Ovary (tissue), 9 donors: ENCODE results near the gene TTC7B. TPM values are rescaled to one million over a fixed set of nuclear protein-coding genes. Genes with fewer than 3 reads are reported as not detected.

Experiments
- DNase-seq, 5 donors: peaks; one replicate each; pipeline ENCODE4 v3.0.0-alpha.2; 2019 to 2020
- H3K27ac ChIP-seq, 2 donors: fragments of 200-600 bp; one replicate each; pipeline versions ENCODE4 v1.5.1 to v1.8.0; 2019 to 2022
- H3K27me3 ChIP-seq: fragments of 200-600 bp; one replicate; pipeline ENCODE4 v1.8.0; 2022
- H3K36me3 ChIP-seq: fragments of 200-600 bp; sonication (generic); one replicate; pipeline ENCODE4 v1.5.1; 2019
- H3K4me1 ChIP-seq: one replicate; pipeline ENCODE4 v1.8.1; 2013; ENCODE audit warnings: mild to moderate bottlenecking, moderate library complexity; ENCODE audit not compliant: insufficient read depth
- H3K4me3 ChIP-seq: fragments of 200-600 bp; sonication (generic); one replicate; pipeline ENCODE4 v1.5.1; 2017
- H3K9me3 ChIP-seq, 2 donors: fragments of 200-600 bp in 1 of 2; sonication (generic) in 1 of 2; one replicate each; pipeline versions ENCODE4 v1.5.1 to v1.8.1; 2013 to 2019; ENCODE audit warnings: mild to moderate bottlenecking in 1 of 2, moderate library complexity in 1 of 2
- EP300 ChIP-seq: sonication (generic); formaldehyde crosslinking; IDR thresholded peaks from one replicate; pipeline ENCODE4 v1.6.1; 2017; ENCODE audit warnings: antibody characterized with exemption
- POLR2A ChIP-seq: fragments of 450-650 bp; IDR thresholded peaks from one replicate; pipeline ENCODE4 v1.6.1; 2017; ENCODE audit warnings: antibody characterized with exemption, mild to moderate bottlenecking, moderate library complexity
- WGBS, 3 donors: extraction: QIAGEN DNeasy Blood & Tissue Kit in 1 of 3; methylation state at CpG; one replicate each; pipeline versions ENCODE4 v1.1.5 to v1.1.7; 2013 to 2017; 5-methylcytosine and 5-hydroxymethylcytosine counted together
- intact Hi-C, 4 donors: fragments of 100-400 bp; cut with DNase I; formaldehyde crosslinking; loops; one replicate each; pipeline versions ENCODE4 v1.11.0 to v1.15.1; 2022 to 2023
- polyA plus RNA-seq, 2 donors: library from polyadenylated mRNA; stranded (reverse); fragments of 200-250 nt in 1 of 2; fragments of 350-450 nt in 1 of 2; fragmentation: Illumina TruSeq in 1 of 2; extraction: RNeasy Lipid Tissue Mini Kit (QIAGEN cat#74804) in 1 of 2; gene quantifications; one replicate each; pipeline ENCODE4 v1.2.3, GENCODE V29; 2013 to 2014
- total RNA-seq, 7 donors: library from RNA; depleted of rRNA in 2 of 7; stranded (reverse); fragments of >200 nt in 2 of 7; fragmentation: NEBNext Ultra II Directional in 3 of 7; extraction: Animal tissue kit (Norgen Biotek cat#: 25700) in 3 of 7; gene quantifications; one replicate each; pipeline versions ENCODE4 v1.1.0 to v1.2.4, GENCODE V29; 2016 to 2023
- TF ChIP-seq, protein P1 (sequence below), 3 donors: fragments of 450-650 bp in 2 of 3; fragments of 200-600 bp in 1 of 3; IDR thresholded peaks; one replicate each; pipeline versions ENCODE4 v1.5.1 to v1.8.0; 2016 to 2022; ENCODE audit warnings: antibody characterized with exemption in 3 of 3, mild to moderate bottlenecking in 1 of 3
- donor health status: DM: no; HTN: no; CAD: no; lungs with moderate emphysema.
- donor health status: DM: no; HTN: no; CAD: no.
- donor health status: Bipolar disorder and iron deficiency.
- donor health status: DM: yes; HTN: yes; CAD: no.
- donor health status: DM: no; HTN: no; CAD: no.
- donor health status: DM: yes; HTN: yes; CAD: no.

The TTC7B gene
- total and polyA plus RNA-seq, 9 donors = 18.2 to 39.5 (median 34.2) TPM

DNA sequence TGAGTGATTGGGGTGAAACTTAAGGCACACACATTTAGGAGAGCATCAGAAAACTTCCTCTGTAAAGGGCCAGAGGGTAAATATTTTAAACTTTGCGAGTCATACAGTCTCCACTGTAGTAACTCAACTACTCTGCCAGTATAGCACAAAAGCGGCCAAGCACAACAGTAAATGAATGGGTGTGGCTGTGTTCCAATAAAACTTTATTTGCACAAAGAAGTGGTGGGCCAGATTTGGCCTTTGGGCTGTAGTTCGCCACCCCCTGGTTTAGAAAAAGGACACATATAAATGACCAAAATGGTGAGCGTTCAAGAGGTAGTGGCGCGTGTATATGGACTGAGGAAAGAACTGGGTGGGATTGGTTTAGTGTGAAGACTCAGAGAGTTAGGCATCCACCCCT is 309.5 kb downstream of the TTC7B start:
- H3K36me3 ChIP-seq = no peaks in the 10 kb centered on the region
- H3K27me3 ChIP-seq = no peaks in the 10 kb centered on the region
- intact Hi-C loops = no loop called here
- H3K27ac ChIP-seq = no peak overlapping the region
- TF ChIP-seq POLR2A (no peak), EP300 (no peak)
- TF ChIP-seq, protein P1, sequence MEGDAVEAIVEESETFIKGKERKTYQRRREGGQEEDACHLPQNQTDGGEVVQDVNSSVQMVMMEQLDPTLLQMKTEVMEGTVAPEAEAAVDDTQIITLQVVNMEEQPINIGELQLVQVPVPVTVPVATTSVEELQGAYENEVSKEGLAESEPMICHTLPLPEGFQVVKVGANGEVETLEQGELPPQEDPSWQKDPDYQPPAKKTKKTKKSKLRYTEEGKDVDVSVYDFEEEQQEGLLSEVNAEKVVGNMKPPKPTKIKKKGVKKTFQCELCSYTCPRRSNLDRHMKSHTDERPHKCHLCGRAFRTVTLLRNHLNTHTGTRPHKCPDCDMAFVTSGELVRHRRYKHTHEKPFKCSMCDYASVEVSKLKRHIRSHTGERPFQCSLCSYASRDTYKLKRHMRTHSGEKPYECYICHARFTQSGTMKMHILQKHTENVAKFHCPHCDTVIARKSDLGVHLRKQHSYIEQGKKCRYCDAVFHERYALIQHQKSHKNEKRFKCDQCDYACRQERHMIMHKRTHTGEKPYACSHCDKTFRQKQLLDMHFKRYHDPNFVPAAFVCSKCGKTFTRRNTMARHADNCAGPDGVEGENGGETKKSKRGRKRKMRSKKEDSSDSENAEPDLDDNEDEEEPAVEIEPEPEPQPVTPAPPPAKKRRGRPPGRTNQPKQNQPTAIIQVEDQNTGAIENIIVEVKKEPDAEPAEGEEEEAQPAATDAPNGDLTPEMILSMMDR (IDR thresholded peaks at IDR 0.05) = no peak
- no peaks in the 10 kb centered on the region for H3K4me1 ChIP-seq
- no peak overlapping the region for H3K4me3 ChIP-seq
- no peak for DNase-seq
- no peaks in the 10 kb centered on the region for H3K9me3 ChIP-seq
- 92 to 95% (median 95%) methylated on average over 6 of the region's 6 CpGs for WGBS, 3 donors

DNA sequence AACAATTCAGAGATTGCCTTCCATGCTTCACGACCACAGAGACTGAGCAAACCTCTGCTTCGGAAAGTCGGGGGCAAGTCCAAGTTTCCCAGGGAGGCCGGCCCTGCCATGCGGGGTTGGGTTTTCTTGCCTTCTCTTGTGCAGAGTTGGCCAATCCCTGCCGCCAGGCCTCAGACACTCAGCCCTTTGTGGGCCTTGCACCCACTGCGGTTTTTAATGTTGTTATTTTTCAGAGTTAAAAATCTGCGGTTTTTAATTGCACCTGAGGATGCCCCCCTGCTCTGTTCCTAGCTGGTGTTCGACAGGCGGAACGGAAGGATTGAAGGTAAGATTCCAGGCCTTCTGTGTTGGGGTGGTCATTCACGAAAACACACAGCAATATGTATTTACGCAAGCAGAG is 310.7 kb downstream of the TTC7B start:
- Histone ChIP-seq H3K4me1 (no peaks in the 10 kb centered on the region), H3K27me3 (no peaks in the 10 kb centered on the region), H3K4me3 (no peak overlapping the region), H3K36me3 (no peaks in the 10 kb centered on the region), H3K27ac (no peak overlapping the region), H3K9me3 (no peaks in the 10 kb centered on the region)
- TF ChIP-seq, protein P1 (IDR thresholded peaks at IDR 0.05) = no peak
- TF ChIP-seq POLR2A (no peak), EP300 (no peak)
- WGBS, 3 donors = 64 to 76% (median 75%) methylated on average over 13 of the region's 13 CpGs
- intact Hi-C loops = no loop called here
- DNase-seq = no peak

DNA sequence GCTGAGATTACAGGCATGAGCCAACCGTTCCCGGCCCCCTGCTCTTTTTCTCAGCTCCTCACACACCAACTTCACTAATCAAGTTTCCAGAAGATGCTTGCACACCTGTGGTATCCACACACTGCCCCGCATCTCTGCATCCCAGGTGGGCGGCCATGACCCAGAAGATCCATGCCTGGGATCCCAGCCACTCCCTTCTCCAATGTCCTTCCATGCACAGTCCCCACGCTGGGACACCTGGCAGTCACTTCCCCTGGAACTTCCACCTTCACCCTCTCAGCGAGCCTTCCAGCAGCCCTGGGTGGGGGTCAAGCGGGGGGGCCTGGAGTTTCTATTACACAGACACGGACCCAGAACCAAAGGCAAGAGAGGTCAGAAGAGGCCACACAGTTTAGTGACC is 311.6 kb downstream of the TTC7B start:
- peak in 1 of 5 donors; percentile 14 for DNase-seq
- intact Hi-C loops = no loop called here
- Histone ChIP-seq H3K4me1 (no peaks in the 10 kb centered on the region), H3K4me3 (no peak overlapping the region), H3K27me3 (no peaks in the 10 kb centered on the region), H3K9me3 (no peaks in the 10 kb centered on the region), H3K27ac (no peak overlapping the region), H3K36me3 (no peaks in the 10 kb centered on the region)
- TF ChIP-seq, protein P1 (IDR thresholded peaks at IDR 0.05) = no peak
- TF ChIP-seq EP300 (no peak), POLR2A (no peak)
- WGBS, 3 donors = 88 to 93% (median 91%) methylated on average over 8 of the region's 8 CpGs

DNA sequence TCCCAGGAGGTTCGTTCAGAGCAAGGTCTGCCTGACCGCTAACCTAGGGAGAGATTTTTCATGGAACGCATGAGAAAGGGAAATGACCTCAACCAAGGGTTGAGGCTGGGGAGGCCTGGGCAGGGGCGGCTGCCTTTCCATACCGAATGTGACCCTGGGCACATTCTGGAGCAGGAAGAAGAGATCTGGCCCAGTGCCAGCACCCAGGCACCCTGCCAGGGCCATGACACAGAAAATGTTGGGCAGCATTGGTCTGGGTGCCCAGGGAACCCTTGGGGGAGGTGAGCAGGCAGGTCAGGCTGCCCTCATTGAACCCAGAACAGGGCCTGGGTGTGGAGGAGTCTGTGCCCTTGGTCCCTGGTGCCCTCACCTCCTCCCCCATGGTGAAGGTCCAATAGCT is 312.6 kb downstream of the TTC7B start:
- WGBS, 3 donors = 51 to 56% (median 51%) methylated on average over 5 of the region's 5 CpGs
- intact Hi-C loops = no loop called here

More for the DNA sequence above, 312.6 kb downstream of the TTC7B start:
- H3K27me3 ChIP-seq = no peaks in the 10 kb centered on the region
- DNase-seq = no peak
- no peaks in the 10 kb centered on the region for H3K4me1 ChIP-seq
- no peak overlapping the region for H3K4me3 ChIP-seq
- TF ChIP-seq, protein P1 (IDR thresholded peaks at IDR 0.05) = no peak
- TF ChIP-seq POLR2A (no peak), EP300 (no peak)
- H3K9me3 ChIP-seq = no peaks in the 10 kb centered on the region
- no peaks in the 10 kb centered on the region for H3K36me3 ChIP-seq
- H3K27ac ChIP-seq = no peak overlapping the region
